ENCODE data around the gene RPS18. TPM values are rescaled to one million over a fixed set of nuclear protein-coding genes. Genes with fewer than 3 reads are reported as not detected.

The RPS18 gene
- total and polyA plus RNA-seq, 2 of the 13 experiments (the other 11 are each of a cell fraction or from before 2014, with no cell fraction given) = 3,896 to 5,806 TPM

- no peak for TF ChIP-seq RAD51 (IDR thresholded peaks at IDR 0.05; ENCODE audit: borderline replicate concordance)
- peak; percentile 43 for TF ChIP-seq NCOR1 (IDR thresholded peaks at IDR 0.05; ENCODE audit: borderline replicate concordance, low read length)
- peak; percentile 76; the same call in 1 of the 2 replicates for TF ChIP-seq TSC22D2 (CRISPR knock-in tag; IDR thresholded peaks at IDR 0.05; ENCODE audit: borderline replicate concordance)
- peak; percentile 96; the same call in 1 of the 2 replicates for TF ChIP-seq SNAI1 (CRISPR knock-in tag; IDR thresholded peaks at IDR 0.05; ENCODE audit: borderline replicate concordance)
- 0 out of 2 replicates have a peak, but pooled peaks have one; percentile 75 for TF ChIP-seq ZNF20 (CRISPR knock-in tag; IDR thresholded peaks at IDR 0.05)
- no peak for TF ChIP-seq LCORL (IDR thresholded peaks at IDR 0.05)
- TF ChIP-seq LCORL (CRISPR knock-in tag; IDR thresholded peaks at IDR 0.05) = peak; percentile 72; the same call in 1 of the 2 replicates
- peak; percentile 97 for TF ChIP-seq AGO2 (optimal IDR thresholded peaks at IDR 0.05; ENCODE audit: low read depth, low read length)
- TF ChIP-seq CREB1 (IDR thresholded peaks at IDR 0.05) = no peak
- TF ChIP-seq CREB1 (CRISPR knock-in tag; IDR thresholded peaks at IDR 0.05) = peak; percentile 81
- peak; percentile 75 for TF ChIP-seq ZSCAN31 (CRISPR knock-in tag; IDR thresholded peaks at IDR 0.05; ENCODE audit: low read depth)
- peak; percentile 59; the same call in 1 of the 2 replicates for TF ChIP-seq IRX3 (CRISPR knock-in tag; IDR thresholded peaks at IDR 0.05; ENCODE audit: borderline replicate concordance, low read depth)
- 0 out of 2 replicates have a peak, but pooled peaks have one; percentile 8 for TF ChIP-seq ZNF724P (CRISPR knock-in tag; IDR thresholded peaks at IDR 0.05; ENCODE audit: borderline replicate concordance)
- peak in 1 of 2 experiments; percentile 45; a peak in 1 of 4 replicates for TF ChIP-seq REST (IDR thresholded peaks at IDR 0.05; ENCODE audit: borderline replicate concordance in 1 of 2, low read depth in 1 of 2, low read length in 2 of 2)
- 0 out of 2 replicates have a peak, but pooled peaks have one; percentile 61 for TF ChIP-seq ZNF383 (CRISPR knock-in tag; IDR thresholded peaks at IDR 0.05; ENCODE audit: borderline replicate concordance)
- peak; percentile 35; the same call in 1 of the 2 replicates for TF ChIP-seq SOX13 (IDR thresholded peaks at IDR 0.05)
- TF ChIP-seq SOX13 (CRISPR knock-in tag; conservative IDR thresholded peaks at IDR 0.05 in 1 of 2, IDR thresholded peaks at IDR 0.05 in 1 of 2) = peak in 1 of 2 experiments; percentile 14; a peak in 1 of 4 replicates
- no peak for TF ChIP-seq AKNA (CRISPR knock-in tag; IDR thresholded peaks at IDR 0.05; ENCODE audit: borderline replicate concordance)
- TF ChIP-seq KLF13 (CRISPR knock-in tag; IDR thresholded peaks at IDR 0.05) = no peak; the same call in 1 of the 2 replicates
- TF ChIP-seq ZNF136 (CRISPR knock-in tag; IDR thresholded peaks at IDR 0.05; ENCODE audit: low read depth) = peak; percentile 80; the same call in 1 of the 2 replicates
- TF ChIP-seq FOXP1 (IDR thresholded peaks at IDR 0.05) = no peak
- no peak for TF ChIP-seq FOXP1 (CRISPR knock-in tag; IDR thresholded peaks at IDR 0.05)
Measured at GRCh38 chr6:33299237-33299944, 27.5 kb downstream of the RPS18 start (continued).

Data from HepG2 (cell line).